CD8-positive, alpha-beta memory T cell (primary cell): Measurements from ENCODE around the gene SLC38A8. TPM values are rescaled to one million over a fixed set of nuclear protein-coding genes. Genes with fewer than 3 reads are reported as not detected.

Experiments
- CTCF ChIA-PET: fragments of 350-600 bp; sonication (Branson Sonifier 250); formaldehyde crosslinking; loops from one replicate; lab custom pipeline; 2021; ENCODE audit warnings: antibody characterized with exemption; lab: Charles Lee
- POLR2A ChIA-PET: fragments of 350-600 bp; sonication (Branson Sonifier 250); formaldehyde crosslinking; loops from one replicate; lab custom pipeline; 2021; ENCODE audit warnings: antibody characterized with exemption; lab: Charles Lee
- DNase-seq, 5 donors: peaks; one replicate each; pipeline versions ENCODE4 v3.0.0 to v3.0.0-alpha.2; 2020 to 2022; ENCODE audit warnings: mixed read lengths in 1 of 5
- H3K27ac ChIP-seq: one replicate; pipeline ENCODE4 v1.7.0; 2013; ENCODE audit warnings: low read depth, mild to moderate bottlenecking, low read length, moderate library complexity
- H3K27me3 ChIP-seq: 2 replicates; pipeline ENCODE4 v1.7.0; 2013; ENCODE audit warnings: low read length, mild to moderate bottlenecking; ENCODE audit not compliant: insufficient read depth, poor library complexity, severe bottlenecking
- H3K36me3 ChIP-seq: 2 replicates; pipeline ENCODE4 v1.7.0; 2013; ENCODE audit warnings: mild to moderate bottlenecking, low read length, moderate library complexity; ENCODE audit not compliant: insufficient read depth
- H3K4me1 ChIP-seq: 2 replicates; pipeline ENCODE4 v1.7.0; 2013; ENCODE audit warnings: mild to moderate bottlenecking, low read length, moderate library complexity; ENCODE audit not compliant: insufficient read depth
- H3K4me3 ChIP-seq: 2 replicates; pipeline ENCODE4 v1.7.0; 2013; ENCODE audit warnings: mild to moderate bottlenecking, low read length
- H3K9me3 ChIP-seq: 2 replicates; pipeline ENCODE4 v1.7.0; 2013; ENCODE audit warnings: mild to moderate bottlenecking, low read length
- H3K27ac Mint-ChIP-seq, 8 donors: one replicate each; pipeline ENCODE4 v1.8.0; 2020 to 2021; ENCODE audit warnings: mixed read lengths in 8 of 8, mild to moderate bottlenecking in 6 of 8, inconsistent platforms in 3 of 8, moderate library complexity in 3 of 8
- H3K27me3 Mint-ChIP-seq, 2 donors: one replicate each; pipeline ENCODE4 v1.8.0; 2020 to 2021; ENCODE audit warnings: mixed read lengths in 2 of 2, mild to moderate bottlenecking in 1 of 2, moderate library complexity in 1 of 2
- H3K36me3 Mint-ChIP-seq, 3 donors: one replicate each; pipeline ENCODE4 v1.8.0; 2020 to 2021; ENCODE audit warnings: mixed read lengths in 3 of 3, inconsistent platforms in 1 of 3, mild to moderate bottlenecking in 1 of 3
- H3K4me1 Mint-ChIP-seq, 3 donors: one replicate each; pipeline ENCODE4 v1.8.0; 2020 to 2021; ENCODE audit warnings: mixed read lengths in 3 of 3, inconsistent platforms in 1 of 3, mild to moderate bottlenecking in 1 of 3
- H3K4me3 Mint-ChIP-seq, 7 donors: one replicate each; pipeline ENCODE4 v1.8.0; 2020 to 2021; ENCODE audit warnings: mixed read lengths in 7 of 7, mild to moderate bottlenecking in 6 of 7, moderate library complexity in 4 of 7, inconsistent platforms in 2 of 7
- H3K9me3 Mint-ChIP-seq, 5 donors: one replicate each; pipeline ENCODE4 v1.8.0; 2020 to 2022; ENCODE audit warnings: mixed read lengths in 5 of 5, mild to moderate bottlenecking in 3 of 5, moderate library complexity in 2 of 5, inconsistent platforms in 1 of 5
- polyA plus RNA-seq: library from polyadenylated mRNA; unstranded; fragments of 300-500 nt; fragmentation: Illumina TruSeq; gene quantifications from one replicate; pipeline ENCODE4 v1.2.3, GENCODE V29; 2021
- total RNA-seq, 2 experiments: library from RNA; stranded (reverse); gene quantifications; one replicate each; pipeline ENCODE4 v1.2.3, GENCODE V29; 2021

SLC38A8 gene
- total and polyA plus RNA-seq, 3 experiments from 2014 or later = not detected

DNA sequence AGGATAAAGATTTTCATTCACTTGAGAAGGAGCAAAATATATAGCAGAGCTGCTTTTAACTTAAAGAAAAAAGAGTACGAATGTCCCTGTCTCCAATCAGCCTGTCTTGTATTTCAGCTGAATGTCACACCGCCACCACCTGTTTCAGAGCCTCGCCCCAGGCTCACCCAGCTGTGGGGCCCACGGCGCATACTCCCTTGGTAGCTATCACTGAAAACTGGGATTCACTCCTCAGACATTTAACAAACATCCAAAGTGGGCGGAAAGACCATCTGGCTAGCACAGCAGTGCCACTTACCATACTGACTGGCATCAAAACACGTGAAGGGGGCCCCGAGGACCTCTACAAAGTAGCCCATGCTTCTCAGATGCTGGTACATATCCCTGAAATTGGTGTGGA lies 25.4 kb upstream of the SLC38A8 start:
- ChIA-PET POLR2A (no interaction called here), CTCF (no interaction called here)
- H3K27me3 ChIP-seq = no peaks in the 10 kb centered on the region
- H3K4me1 ChIP-seq = no peaks in the 10 kb centered on the region
- peaks cover 61% of the 10 kb centered on the region for H3K36me3 ChIP-seq
- no peak for DNase-seq
- H3K9me3 Mint-ChIP-seq = no peaks in the 10 kb centered on the region
- peak overlapping the region in 1 of 8 donors; percentile 78 for H3K27ac Mint-ChIP-seq
- no peak overlapping the region for H3K4me3 ChIP-seq
- H3K36me3 Mint-ChIP-seq = peaks cover 7 to 92% (median 34%) of the 10 kb centered on the region in 3 donors
- no peak overlapping the region for H3K4me3 Mint-ChIP-seq
- H3K9me3 ChIP-seq = no peaks in the 10 kb centered on the region
- H3K27ac ChIP-seq = no peak overlapping the region
- H3K27me3 Mint-ChIP-seq = no peaks in the 10 kb centered on the region
- peaks cover 0 to 2% (median 0%) of the 10 kb centered on the region in 3 donors for H3K4me1 Mint-ChIP-seq

DNA sequence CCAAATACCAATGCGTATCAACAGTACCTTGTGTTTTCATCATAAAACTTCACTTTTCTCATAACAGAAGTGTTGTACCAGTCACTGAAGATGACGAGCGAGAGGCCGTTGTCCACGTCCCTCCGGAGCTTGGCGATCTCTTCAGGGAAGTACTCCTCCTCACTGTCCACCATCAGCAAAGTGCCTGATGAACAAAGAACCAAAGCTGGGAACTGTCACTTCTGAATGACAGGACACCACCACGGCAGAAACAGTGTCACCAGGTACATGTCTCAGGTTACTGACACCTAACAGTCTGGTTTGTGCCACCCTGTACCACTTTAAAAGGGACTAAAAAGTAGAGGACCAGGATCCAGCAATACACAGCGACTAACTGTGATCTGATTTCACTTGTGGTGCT lies 25.0 kb upstream of the SLC38A8 start:
- CTCF ChIA-PET = no interaction called here
- Mint-ChIP-seq H3K27ac (peak overlapping the region in 1 of 8 donors; percentile 68), H3K27me3 (no peaks in the 10 kb centered on the region), H3K9me3 (no peaks in the 10 kb centered on the region), H3K4me3 (no peak overlapping the region), H3K4me1 (peaks cover 0 to 2% (median 0%) of the 10 kb centered on the region in 3 donors), H3K36me3 (peaks cover 7 to 95% (median 37%) of the 10 kb centered on the region in 3 donors)
- H3K9me3 ChIP-seq = no peaks in the 10 kb centered on the region
- POLR2A ChIA-PET = no interaction called here
- H3K36me3 ChIP-seq = peaks cover 65% of the 10 kb centered on the region
- DNase-seq = no peak
- no peaks in the 10 kb centered on the region for H3K27me3 ChIP-seq
- no peak overlapping the region for H3K27ac ChIP-seq
- H3K4me1 ChIP-seq = no peaks in the 10 kb centered on the region
- H3K4me3 ChIP-seq = no peak overlapping the region

DNA sequence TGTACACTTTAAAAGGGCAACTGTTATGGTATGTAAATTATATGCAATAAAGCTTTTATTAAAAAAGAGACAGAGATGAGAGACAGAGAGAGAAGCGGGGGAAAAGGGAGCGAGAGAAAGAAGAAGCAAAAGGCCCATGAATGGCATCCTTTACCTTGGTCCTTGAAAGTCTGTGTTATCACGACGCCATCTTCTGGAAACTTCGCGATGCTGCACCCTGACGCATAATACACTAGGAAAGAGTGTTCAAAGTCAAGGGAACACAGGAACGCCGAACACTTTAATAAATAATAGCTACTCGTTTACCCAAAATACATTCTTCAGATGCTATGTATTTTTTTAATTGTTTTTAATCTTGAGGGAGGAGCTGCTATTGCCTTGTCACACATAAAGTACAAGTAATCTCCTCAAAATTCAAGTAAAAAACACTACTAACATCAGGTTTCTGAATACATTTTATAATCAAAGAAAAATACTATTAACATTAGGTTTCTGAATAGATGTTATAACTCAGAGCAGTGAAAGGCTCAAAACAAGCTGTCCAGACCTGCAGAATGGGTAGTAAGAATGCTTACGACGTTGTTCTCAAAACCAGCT lies 23.0 kb upstream of the SLC38A8 start:
- Mint-ChIP-seq H3K4me3 (no peak overlapping the region), H3K27me3 (no peaks in the 10 kb centered on the region), H3K9me3 (no peaks in the 10 kb centered on the region), H3K36me3 (peaks cover 0 to 95% (median 30%) of the 10 kb centered on the region in 3 donors), H3K27ac (no peak overlapping the region), H3K4me1 (peaks cover 0 to 2% (median 0%) of the 10 kb centered on the region in 3 donors)
- peak in 2 of 5 donors; percentile 14 to 45 for DNase-seq
- Histone ChIP-seq H3K27ac (no peak overlapping the region), H3K4me1 (no peaks in the 10 kb centered on the region), H3K4me3 (no peak overlapping the region), H3K36me3 (peaks cover 64% of the 10 kb centered on the region), H3K9me3 (no peaks in the 10 kb centered on the region), H3K27me3 (no peaks in the 10 kb centered on the region)
- ChIA-PET POLR2A (no interaction called here), CTCF (interaction anchor here (0.9 to 2.1 kb wide), 4 partner anchors 19 to 241 kb away, joined by 3 to 5 read pairs (median 4); partner anchors contain the start of gene TAF1C)

DNA sequence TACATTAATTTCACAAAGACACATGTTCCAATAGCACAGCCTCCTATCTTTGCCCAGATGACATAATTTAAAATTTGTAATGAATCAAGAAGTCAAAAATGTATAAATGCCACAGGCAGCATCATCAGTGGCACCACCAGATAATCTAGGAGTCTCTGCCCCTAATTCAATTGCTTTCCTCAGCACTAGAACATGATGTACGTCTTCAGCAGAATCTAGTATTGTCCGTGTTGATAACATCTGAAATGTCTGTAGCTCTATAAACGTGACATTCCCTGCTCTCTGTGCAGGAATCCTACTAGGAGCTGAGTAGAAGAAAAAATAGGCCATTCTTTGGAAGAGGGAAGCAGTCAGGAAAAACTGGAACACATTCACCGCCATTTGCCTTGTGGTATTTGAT lies 21.4 kb upstream of the SLC38A8 start:
- no peaks in the 10 kb centered on the region for H3K27me3 Mint-ChIP-seq
- no peak overlapping the region for H3K27ac Mint-ChIP-seq
- no peaks in the 10 kb centered on the region for H3K27me3 ChIP-seq
- H3K36me3 ChIP-seq = peaks cover 54% of the 10 kb centered on the region
- no peaks in the 10 kb centered on the region for H3K9me3 ChIP-seq
- H3K36me3 Mint-ChIP-seq = peaks cover 0 to 95% (median 24%) of the 10 kb centered on the region in 3 donors
- ChIA-PET CTCF (no interaction called here), POLR2A (no interaction called here)
- H3K9me3 Mint-ChIP-seq = no peaks in the 10 kb centered on the region
- H3K4me1 ChIP-seq = no peaks in the 10 kb centered on the region
- DNase-seq = no peak
- H3K4me1 Mint-ChIP-seq = peaks cover 0 to 2% (median 0%) of the 10 kb centered on the region in 3 donors
- H3K4me3 Mint-ChIP-seq = no peak overlapping the region
- no peak overlapping the region for H3K4me3 ChIP-seq
- H3K27ac ChIP-seq = no peak overlapping the region

DNA sequence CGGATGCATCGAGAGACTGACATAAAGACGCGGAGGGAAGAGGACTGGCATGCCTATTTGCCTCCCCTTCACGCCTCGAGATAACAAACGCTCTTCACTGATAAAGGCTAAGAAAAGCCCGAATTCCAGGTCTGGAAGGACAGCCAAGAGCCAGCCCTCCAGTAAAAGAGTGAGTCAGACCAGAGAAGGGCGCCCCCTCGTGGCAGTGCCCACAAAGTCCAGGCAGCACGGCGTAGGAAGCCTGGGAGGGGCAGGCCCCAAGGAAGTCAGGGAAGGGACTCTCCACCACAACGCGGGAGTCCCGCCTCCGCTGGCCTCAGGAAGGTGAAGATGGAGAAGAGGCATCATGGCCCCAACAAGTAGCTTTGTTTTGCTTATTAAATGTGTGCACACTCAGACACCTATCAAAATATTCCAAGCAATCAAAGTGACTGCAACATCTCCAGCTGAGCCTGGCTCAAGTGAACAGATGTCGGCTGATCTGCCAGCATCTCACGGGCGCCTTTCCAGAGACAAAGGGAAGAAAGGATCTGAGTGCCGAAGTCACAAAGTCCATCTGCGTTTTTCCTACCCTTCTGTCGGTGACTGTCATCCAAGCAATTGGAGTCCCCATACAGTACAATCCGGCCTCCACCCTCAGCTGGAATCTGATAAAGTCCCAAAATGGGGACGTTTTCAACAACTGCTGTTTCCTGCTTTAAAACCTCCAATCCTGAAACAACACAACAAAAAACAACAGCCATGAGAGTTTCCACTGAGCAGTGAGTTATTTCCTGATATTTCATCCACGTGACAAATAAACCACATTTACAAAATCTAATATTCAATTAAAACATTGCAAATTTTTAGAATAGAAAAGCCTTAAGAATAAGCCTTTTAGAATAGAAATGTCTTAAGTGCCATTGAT lies 20.4 kb upstream of the SLC38A8 start:
- ChIA-PET CTCF (interaction anchor here (0.9 kb wide), 1 partner anchor 18 kb away, joined by 3 read pairs; no protein-coding TSS in a partner anchor), POLR2A (no interaction called here)
- Mint-ChIP-seq H3K36me3 (peaks cover under 1 to 95% (median 22%) of the 10 kb centered on the region in 3 donors), H3K27me3 (no peaks in the 10 kb centered on the region), H3K4me1 (peaks cover 0 to 2% (median 0%) of the 10 kb centered on the region in 3 donors), H3K9me3 (no peaks in the 10 kb centered on the region), H3K4me3 (no peak overlapping the region), H3K27ac (peak overlapping the region in 1 of 8 donors; percentile 33)
- Histone ChIP-seq H3K4me1 (no peaks in the 10 kb centered on the region), H3K27me3 (no peaks in the 10 kb centered on the region), H3K36me3 (peaks cover 54% of the 10 kb centered on the region), H3K9me3 (no peaks in the 10 kb centered on the region), H3K4me3 (no peak overlapping the region), H3K27ac (no peak overlapping the region)
- DNase-seq = peak; percentile 41 to 54 (median 45)

DNA sequence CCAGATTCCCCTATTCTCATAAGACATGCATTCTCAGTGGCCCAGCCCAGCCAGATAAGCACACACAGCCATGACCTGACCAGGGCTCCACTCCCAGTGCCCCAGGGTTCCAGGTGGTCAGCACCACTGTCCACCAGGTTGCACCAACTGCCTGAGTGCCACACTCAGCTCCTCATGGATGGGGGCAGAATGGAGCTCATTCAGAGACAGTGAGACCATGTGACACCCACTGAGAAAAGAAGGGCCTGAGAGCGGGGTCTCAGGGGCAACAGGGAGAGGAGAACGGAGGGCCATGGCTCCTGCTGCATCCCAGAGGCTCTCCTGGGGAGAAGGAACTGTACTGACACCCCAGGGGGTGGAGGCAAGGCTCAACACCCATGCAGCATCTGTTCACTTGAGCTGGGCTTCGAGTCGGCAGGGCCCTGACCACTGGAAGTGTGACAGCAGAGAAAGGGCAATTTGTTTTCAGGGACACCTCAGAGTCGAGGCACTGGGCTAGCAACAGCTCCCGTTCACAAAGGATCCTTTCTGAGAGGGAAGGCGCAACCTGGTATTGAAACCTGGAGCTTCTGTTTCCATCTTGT lies 18.7 kb upstream of the SLC38A8 start:
- Mint-ChIP-seq H3K4me3 (peak overlapping the region in 1 of 7 donors; percentile 10), H3K27ac (no peak overlapping the region), H3K27me3 (no peaks in the 10 kb centered on the region), H3K4me1 (peaks cover 0 to 2% (median 0%) of the 10 kb centered on the region in 3 donors), H3K9me3 (no peaks in the 10 kb centered on the region), H3K36me3 (peaks cover 5 to 96% (median 31%) of the 10 kb centered on the region in 3 donors)
- peaks cover 55% of the 10 kb centered on the region for H3K36me3 ChIP-seq
- no peaks in the 10 kb centered on the region for H3K27me3 ChIP-seq
- POLR2A ChIA-PET = no interaction called here
- DNase-seq = no peak
- no peak overlapping the region for H3K4me3 ChIP-seq
- H3K27ac ChIP-seq = no peak overlapping the region
- CTCF ChIA-PET = interaction anchor here (0.7 to 1.0 kb wide), 2 partner anchors 114 to 126 kb away, joined by 3 read pairs; partner anchors contain the start of gene TAF1C
- no peaks in the 10 kb centered on the region for H3K9me3 ChIP-seq
- H3K4me1 ChIP-seq = no peaks in the 10 kb centered on the region

DNA sequence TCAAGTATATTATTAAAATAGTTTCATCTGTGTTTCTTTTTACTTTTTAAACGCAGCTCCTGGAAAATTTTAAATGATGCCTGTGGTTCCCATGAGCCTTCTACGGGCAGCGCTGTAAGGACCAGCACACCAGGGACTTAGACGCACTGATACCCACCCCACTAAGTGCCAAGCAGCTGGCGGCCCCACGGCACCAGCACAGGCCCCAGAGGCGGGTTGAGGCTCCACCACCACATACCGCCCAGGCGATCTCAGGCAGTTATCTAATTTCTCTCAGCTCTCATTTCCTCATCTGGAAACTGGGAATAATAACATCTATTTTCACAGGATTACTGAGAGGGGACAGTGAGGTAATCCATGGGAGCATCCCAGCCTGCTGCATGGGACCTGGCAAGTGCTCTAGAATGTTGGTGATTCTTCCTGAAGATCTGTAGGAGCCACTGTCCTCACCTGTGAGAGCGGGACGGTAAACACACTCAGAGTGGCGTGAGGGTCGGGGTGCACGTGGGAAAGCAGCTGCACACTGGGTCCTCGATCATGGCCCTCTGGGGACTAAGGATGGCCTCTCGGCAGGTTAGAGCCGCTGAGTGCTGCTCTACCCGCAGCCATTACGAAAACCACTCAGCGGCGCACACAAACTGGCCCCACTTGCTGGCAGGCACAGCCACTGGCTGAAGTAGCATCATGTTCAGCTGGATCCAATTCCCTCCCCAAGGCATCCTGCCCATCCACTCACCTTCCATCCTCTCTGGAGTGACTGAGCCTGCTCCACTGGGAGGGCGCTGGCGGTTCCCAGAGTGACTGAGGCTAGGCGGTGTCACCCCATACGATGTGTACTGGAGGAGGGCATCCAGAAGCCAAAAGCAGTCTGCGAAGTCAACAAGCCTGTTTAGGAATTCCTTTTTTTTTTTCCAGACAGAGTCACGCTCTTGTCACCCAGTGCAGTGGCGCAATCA lies 17.6 kb upstream of the SLC38A8 start:
- Mint-ChIP-seq H3K9me3 (no peaks in the 10 kb centered on the region), H3K27ac (peak overlapping the region in 1 of 8 donors; percentile 33), H3K4me1 (peaks cover 0 to 2% (median 0%) of the 10 kb centered on the region in 3 donors), H3K27me3 (no peaks in the 10 kb centered on the region), H3K36me3 (peaks cover 5 to 96% (median 36%) of the 10 kb centered on the region in 3 donors), H3K4me3 (no peak overlapping the region)
- ChIA-PET POLR2A (no interaction called here), CTCF (interaction anchor here (0.7 to 1.4 kb wide), 3 partner anchors 9 to 127 kb away, joined by 3 to 4 read pairs (median 3); partner anchors contain the start of gene TAF1C)
- no peaks in the 10 kb centered on the region for H3K9me3 ChIP-seq
- H3K27me3 ChIP-seq = no peaks in the 10 kb centered on the region
- H3K4me1 ChIP-seq = no peaks in the 10 kb centered on the region
- no peak overlapping the region for H3K4me3 ChIP-seq
- H3K27ac ChIP-seq = no peak overlapping the region
- DNase-seq = peak in 1 of 5 donors; percentile 12
- H3K36me3 ChIP-seq = peaks cover 59% of the 10 kb centered on the region
